PC-9 (cell line): ENCODE measurements around the gene NAV3.

Experiments used
- CTCF ChIP-seq: fragments of 200-600 bp; sonication (generic); conservative IDR thresholded peaks from 2 replicates; pipeline ENCODE4 v1.6.1; 2017; ENCODE audit warnings: mixed run types, antibody characterized with exemption, mild to moderate bottlenecking, moderate library complexity
- EZH2 ChIP-seq: fragments of 200-600 bp; sonication (generic); IDR thresholded peaks from 2 replicates; pipeline ENCODE4 v1.8.0; 2017; ENCODE audit warnings: antibody characterized with exemption, low read depth

- no peak for TF ChIP-seq EZH2
- no peak for TF ChIP-seq CTCF
Observed at GRCh38 chr12:78037707-78038106, 207.0 kb downstream of the NAV3 start.
